Measurements from ENCODE around the gene FYCO1.

DNA sequence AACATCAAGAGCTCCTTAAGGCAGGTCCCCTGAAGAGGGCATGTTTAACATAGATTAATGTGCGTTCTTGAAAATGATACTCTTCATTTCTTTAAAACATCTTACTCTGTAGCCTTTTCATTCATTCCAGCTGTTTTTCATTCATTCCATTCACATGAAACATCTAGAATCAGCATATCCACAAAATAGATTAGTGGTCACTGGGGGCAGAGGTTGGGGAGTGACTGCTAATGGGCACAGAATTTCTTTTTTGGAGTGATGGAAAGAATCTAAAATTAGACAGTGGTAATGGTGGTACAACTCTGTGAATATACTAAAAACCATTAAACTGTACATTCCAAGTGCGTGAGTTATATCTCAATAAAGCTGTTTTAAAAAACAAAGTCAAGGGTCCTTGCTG is 67.7 kb downstream of the FYCO1 start:
- TF ChIP-seq CTCF (conservative IDR thresholded peaks at IDR 0.05; ENCODE audit: low read length): no peak
- no peak for TF ChIP-seq EZH2phosphoT487 (IDR thresholded peaks at IDR 0.05; ENCODE audit: borderline replicate concordance)
